Measurements from ENCODE around the gene FLYWCH2.

FLYWCH2 gene, protein sequence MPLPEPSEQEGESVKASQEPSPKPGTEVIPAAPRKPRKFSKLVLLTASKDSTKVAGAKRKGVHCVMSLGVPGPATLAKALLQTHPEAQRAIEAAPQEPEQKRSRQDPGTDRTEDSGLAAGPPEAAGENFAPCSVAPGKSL

GRCh38 chr16:2882650-2883457 is at the start of gene FLYWCH2:
Gene FLYWCH2 (plus strand): TSS chr16:2883215. CDS start chr16:2896450, 13,235 bp downstream.
- DNase-seq (ENCODE audit: low read depth in 3 of 3) = peak; percentile 99 to 100 (median 100)

GRCh38 chr16:2833776-2834175 is 49.2 kb upstream of the FLYWCH2 start:
- DNase-seq (ENCODE audit: low read depth in 3 of 3) = no peak

- DNase-seq (ENCODE audit: low read depth in 3 of 3) = no peak
These were observed 48.0 kb upstream of the FLYWCH2 start for GRCh38 chr16:2834968-2835367.

- no peak for DNase-seq (ENCODE audit: low read depth in 3 of 3)
These were observed 47.1 kb upstream of the FLYWCH2 start for GRCh38 chr16:2835638-2836493.

DNA sequence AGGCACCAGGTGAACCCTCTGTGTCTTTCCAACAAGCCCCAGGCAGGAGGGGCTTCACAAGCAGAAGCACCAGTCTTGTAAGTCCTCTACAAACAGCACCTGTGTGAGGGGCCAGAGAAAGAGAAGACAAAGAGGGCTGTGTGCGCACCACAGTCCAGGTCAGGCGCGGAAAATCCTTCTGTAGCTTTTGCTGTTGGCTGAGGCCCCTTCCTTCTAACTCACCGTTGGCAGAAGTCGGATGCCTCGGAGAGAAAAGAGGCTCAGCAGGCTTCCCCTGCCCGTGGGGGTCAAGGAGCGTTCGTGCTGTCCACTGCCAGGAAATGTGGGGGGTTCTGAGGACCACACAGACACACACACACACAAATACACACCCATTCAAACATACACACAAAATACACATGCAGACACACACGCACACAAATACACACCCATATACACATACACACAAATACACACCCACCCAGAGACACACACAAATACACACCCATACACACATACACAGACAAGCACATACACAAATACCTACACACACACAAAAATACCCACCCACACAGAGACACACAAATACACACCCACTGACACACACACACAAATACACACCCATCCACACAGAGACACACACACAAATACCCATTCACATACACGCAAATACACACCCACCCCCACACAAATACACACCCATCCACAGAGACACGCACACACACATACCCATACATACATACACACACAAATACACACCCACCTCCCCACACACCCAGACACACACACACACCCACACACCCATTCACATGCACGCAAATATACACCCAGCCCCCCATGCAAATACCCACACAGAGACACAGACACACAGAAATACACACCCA is 46.1 kb upstream of the FLYWCH2 start:
- no peak for DNase-seq (ENCODE audit: low read depth in 3 of 3)

GRCh38 chr16:2838928-2839327 is 44.1 kb upstream of the FLYWCH2 start:
- peak; percentile 22 to 29 (median 23) for DNase-seq (ENCODE audit: low read depth in 3 of 3)

- no peak for DNase-seq (ENCODE audit: low read depth in 3 of 3)
These were observed 43.2 kb upstream of the FLYWCH2 start for GRCh38 chr16:2839650-2840450.

DNA sequence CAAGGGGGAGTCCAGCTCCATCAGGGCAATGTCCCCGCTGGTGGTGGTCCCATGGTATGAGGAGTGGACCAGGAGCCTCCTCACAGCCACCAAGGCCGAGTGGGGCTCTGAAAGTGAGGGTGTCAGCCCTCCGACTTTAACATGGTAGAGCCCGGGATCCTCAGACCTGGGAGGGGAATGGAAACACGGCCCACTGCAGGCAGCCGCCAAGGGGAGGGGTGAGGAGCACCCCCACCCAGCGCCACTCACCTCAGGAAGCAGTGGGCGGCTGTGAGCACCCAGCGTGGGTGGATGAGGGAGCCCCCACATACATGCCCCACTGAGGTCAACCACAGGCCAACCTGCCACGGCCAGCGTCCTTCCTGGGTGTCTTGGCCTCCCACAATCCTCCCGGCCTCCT is 42.1 kb upstream of the FLYWCH2 start:
- DNase-seq (ENCODE audit: low read depth in 3 of 3) = no peak

- no peak for DNase-seq (ENCODE audit: low read depth in 3 of 3)
These were observed 41.2 kb upstream of the FLYWCH2 start for GRCh38 chr16:2841606-2842339.

DNA sequence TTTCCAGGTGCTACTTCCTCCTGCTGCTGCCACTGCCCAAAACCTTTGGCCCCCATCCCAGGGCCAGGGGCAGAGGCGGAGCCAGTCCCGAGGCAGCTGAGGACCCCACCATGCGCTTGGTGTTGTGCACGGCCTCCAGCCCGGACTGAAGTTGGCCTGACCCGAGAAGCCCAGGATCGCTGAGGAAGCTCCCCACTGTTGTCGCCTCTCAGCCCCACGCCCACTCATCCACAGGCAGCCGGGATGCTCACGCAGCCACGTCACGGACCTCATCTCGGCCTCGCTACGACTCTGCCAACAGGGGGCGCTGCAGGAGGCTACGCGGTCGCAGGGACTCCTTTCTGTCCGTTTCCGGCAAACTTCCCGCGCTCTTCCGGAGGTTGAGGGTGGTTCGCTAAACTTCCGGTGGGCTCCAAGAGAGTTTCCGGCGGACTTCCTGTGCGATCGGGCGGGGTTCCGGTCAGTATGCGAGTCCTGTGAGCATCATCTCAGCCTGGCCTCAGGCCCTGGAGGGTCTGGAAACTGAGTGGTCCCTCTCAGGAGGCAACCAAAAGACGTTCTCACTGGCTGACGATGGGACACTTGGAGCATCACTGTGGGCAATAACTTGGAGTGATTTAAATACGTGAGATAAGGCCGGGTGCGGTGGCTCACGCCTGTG is 40.5 kb upstream of the FLYWCH2 start:
- peak; percentile 38 to 68 (median 39) for DNase-seq (ENCODE audit: low read depth in 3 of 3)

DNA sequence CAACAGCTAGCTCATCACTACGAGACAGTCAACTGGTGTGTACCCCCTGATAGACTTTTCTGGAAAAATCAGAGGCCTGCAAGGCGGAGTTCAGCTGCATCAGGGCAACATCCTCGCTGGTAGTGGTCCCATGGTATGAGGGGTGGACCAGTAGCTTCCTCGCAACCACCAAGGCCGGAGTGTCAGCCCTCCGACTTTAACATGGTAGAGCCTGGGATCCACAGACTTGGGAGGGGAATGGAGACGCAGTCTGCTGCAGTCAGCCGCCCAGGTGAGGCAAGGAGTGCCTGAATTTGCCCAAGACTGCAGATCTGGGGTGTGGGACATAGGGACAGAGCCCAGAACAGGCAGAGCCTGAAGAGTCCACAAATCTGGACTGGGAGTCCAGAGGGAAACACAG is 39.5 kb upstream of the FLYWCH2 start:
- no peak for DNase-seq (ENCODE audit: low read depth in 3 of 3)

- DNase-seq (ENCODE audit: low read depth in 3 of 3) = no peak
These were observed 37.9 kb upstream of the FLYWCH2 start for GRCh38 chr16:2845116-2845515.

- DNase-seq (ENCODE audit: low read depth in 3 of 3) = no peak
These were observed 36.3 kb upstream of the FLYWCH2 start for GRCh38 chr16:2846511-2847310.

DNA sequence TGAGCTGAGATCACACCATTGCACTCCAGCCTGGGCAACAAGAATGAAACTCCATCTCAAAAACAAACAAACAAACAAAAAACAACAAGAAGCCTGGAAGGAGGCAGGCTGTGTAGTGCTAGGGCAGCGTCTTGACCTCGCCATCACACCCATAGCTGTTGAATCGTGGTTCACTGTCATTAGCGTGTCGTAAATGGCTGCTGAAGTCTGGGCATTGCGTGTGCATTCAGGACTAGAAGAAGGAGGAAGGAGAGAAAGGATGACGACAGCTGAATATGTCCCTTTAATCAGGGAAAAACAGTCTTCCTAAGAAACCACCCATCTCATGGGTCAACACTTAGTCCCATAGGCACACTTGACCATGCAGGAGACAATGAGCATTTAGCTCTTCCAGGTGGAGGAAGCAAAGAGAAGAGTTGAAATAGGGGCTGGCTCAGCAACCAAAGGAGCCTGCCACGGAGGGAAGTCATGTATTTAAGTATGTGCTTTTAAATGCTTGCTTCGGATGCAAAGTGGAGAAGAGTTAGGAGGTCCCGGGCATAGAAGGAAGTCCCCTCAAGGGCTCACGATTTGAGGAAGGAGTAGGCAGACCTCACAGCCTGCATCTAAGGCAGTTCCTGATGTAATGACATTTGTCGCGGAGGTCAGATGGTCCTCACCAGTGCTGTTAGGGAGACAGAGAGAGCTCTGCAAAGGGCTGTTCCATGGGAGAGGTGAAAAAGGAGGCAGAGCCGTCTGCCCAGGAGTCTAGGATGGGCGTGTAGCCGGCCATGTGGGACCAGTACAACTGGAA is 33.9 kb upstream of the FLYWCH2 start:
- DNase-seq (ENCODE audit: low read depth in 3 of 3) = no peak

GRCh38 chr16:2852003-2852730 is 30.8 kb upstream of the FLYWCH2 start:
- no peak for DNase-seq (ENCODE audit: low read depth in 3 of 3)

- DNase-seq (ENCODE audit: low read depth in 3 of 3) = no peak
These were observed 30.1 kb upstream of the FLYWCH2 start for GRCh38 chr16:2852731-2853507.
